ENCODE measurements around the gene TEX261.

TEX261 gene

GRCh38 chr2:71008342-71008741 lies 13.7 kb upstream of the TEX261 start:
- DNase-seq (ENCODE audit: low read depth): no peak
- H3K4me3 ChIP-seq (replicated peaks; ENCODE audit: low read depth, low read length): no peak overlapping the region
- TF ChIP-seq CTCF (IDR thresholded peaks at IDR 0.05; ENCODE audit: low read length, missing control alignments): no peak

GRCh38 chr2:71006955-71007799 lies 12.5 kb upstream of the TEX261 start:
- no peak overlapping the region for H3K4me3 ChIP-seq (replicated peaks; ENCODE audit: low read depth, low read length)
- no peak for DNase-seq (ENCODE audit: low read depth)
- TF ChIP-seq CTCF (IDR thresholded peaks at IDR 0.05; ENCODE audit: low read length, missing control alignments): no peak

- H3K4me3 ChIP-seq (replicated peaks; ENCODE audit: low read depth, low read length): no peak overlapping the region
- TF ChIP-seq CTCF (IDR thresholded peaks at IDR 0.05; ENCODE audit: low read length, missing control alignments): no peak
- DNase-seq (ENCODE audit: low read depth): no peak
Observed at GRCh38 chr2:71006323-71006722, 11.7 kb upstream of the TEX261 start.

- DNase-seq (ENCODE audit: low read depth): no peak
- no peak overlapping the region for H3K4me3 ChIP-seq (replicated peaks; ENCODE audit: low read depth, low read length)
- no peak for TF ChIP-seq CTCF (IDR thresholded peaks at IDR 0.05; ENCODE audit: low read length, missing control alignments)
Observed at GRCh38 chr2:71005271-71006202, 10.9 kb upstream of the TEX261 start.

- no peak overlapping the region for H3K4me3 ChIP-seq (replicated peaks; ENCODE audit: low read depth, low read length)
- DNase-seq (ENCODE audit: low read depth): no peak
- no peak for TF ChIP-seq CTCF (IDR thresholded peaks at IDR 0.05; ENCODE audit: low read length, missing control alignments)
Observed at GRCh38 chr2:71004857-71005256, 10.2 kb upstream of the TEX261 start.

- no peak for TF ChIP-seq CTCF (IDR thresholded peaks at IDR 0.05; ENCODE audit: low read length, missing control alignments)
- no peak for DNase-seq (ENCODE audit: low read depth)
- H3K4me3 ChIP-seq (replicated peaks; ENCODE audit: low read depth, low read length): no peak overlapping the region
Observed at GRCh38 chr2:71003966-71004755, 9.5 kb upstream of the TEX261 start.

Measured in fibroblast of pulmonary artery (primary cell).